Left lung (tissue), 10 donors: ENCODE results near the gene PSMC4. TPM values are rescaled to one million over a fixed set of nuclear protein-coding genes. Genes with fewer than 3 reads are reported as not detected.
A peak's percentile ranks its signal among the peaks of the same experiment; 100 is the strongest.

ENCODE experiments used
- ATAC-seq: fragments of 200-7000 bp; cut with Tn5 transposase; one replicate; pipeline ENCODE4 v1.9.1; 2020; ENCODE audit warnings: moderate library complexity
- DNase-seq, 4 donors: peaks; one replicate each; pipeline ENCODE4 v3.0.0-alpha.2; 2013 to 2020
- H3K27ac ChIP-seq, 2 donors: fragments of 200-600 bp; sonication (generic) in 1 of 2; one replicate each; pipeline versions ENCODE4 v1.5.0 to v1.8.0; 2020 to 2021
- H3K27me3 ChIP-seq, 2 donors: fragments of 200-600 bp; sonication (generic) in 1 of 2; one replicate each; pipeline versions ENCODE4 v1.5.0 to v1.8.0; 2020 to 2021
- H3K36me3 ChIP-seq, 2 donors: fragments of 200-600 bp; sonication (generic) in 1 of 2; one replicate each; pipeline versions ENCODE4 v1.5.0 to v1.8.0; 2020 to 2021
- H3K4me1 ChIP-seq, 2 donors: fragments of 200-600 bp; one replicate each; pipeline ENCODE4 v1.8.0; 2021
- H3K4me3 ChIP-seq, 2 donors: fragments of 200-600 bp; sonication (generic) in 1 of 2; one replicate each; pipeline versions ENCODE4 v1.5.0 to v1.8.0; 2020 to 2021; ENCODE audit warnings: mild to moderate bottlenecking in 1 of 2
- H3K9me3 ChIP-seq, 2 donors: fragments of 200-600 bp; sonication (generic) in 1 of 2; one replicate each; pipeline versions ENCODE4 v1.5.0 to v1.8.0; 2020 to 2021
- intact Hi-C, 2 donors: fragments of 100-400 bp; cut with DNase I; formaldehyde crosslinking; loops; one replicate each; pipeline versions ENCODE4 v1.11.2 to v1.14.2; 2022
- polyA plus RNA-seq, 6 donors: library from polyadenylated mRNA; unstranded; fragments of 120-200 nt; gene quantifications; one replicate each; pipeline ENCODE4 v1.2.1, GENCODE V29; 2013; ENCODE audit not compliant: insufficient read length in 6 of 6
- total RNA-seq, 2 donors: library from RNA; stranded (reverse); fragmentation: NEBNext Ultra II Directional; extraction: Animal tissue kit (Norgen Biotek cat#: 25700); gene quantifications; one replicate each; pipeline ENCODE4 v1.2.1, GENCODE V29; 2021
- TF ChIP-seq, protein P1 (sequence below), 2 donors: fragments of 200-600 bp; sonication (generic) in 1 of 2; IDR thresholded peaks; one replicate each; pipeline versions ENCODE4 v1.5.0 to v1.8.0; 2021; ENCODE audit warnings: antibody characterized with exemption in 2 of 2
- donor health status: DM: no; HTN: yes; CAD: no.
- donor health status: DM: no; HTN: no; CAD: no.

The PSMC4 gene
- total and polyA plus RNA-seq, 8 donors, result 52.3 to 94.9 (median 61.5) TPM

DNA sequence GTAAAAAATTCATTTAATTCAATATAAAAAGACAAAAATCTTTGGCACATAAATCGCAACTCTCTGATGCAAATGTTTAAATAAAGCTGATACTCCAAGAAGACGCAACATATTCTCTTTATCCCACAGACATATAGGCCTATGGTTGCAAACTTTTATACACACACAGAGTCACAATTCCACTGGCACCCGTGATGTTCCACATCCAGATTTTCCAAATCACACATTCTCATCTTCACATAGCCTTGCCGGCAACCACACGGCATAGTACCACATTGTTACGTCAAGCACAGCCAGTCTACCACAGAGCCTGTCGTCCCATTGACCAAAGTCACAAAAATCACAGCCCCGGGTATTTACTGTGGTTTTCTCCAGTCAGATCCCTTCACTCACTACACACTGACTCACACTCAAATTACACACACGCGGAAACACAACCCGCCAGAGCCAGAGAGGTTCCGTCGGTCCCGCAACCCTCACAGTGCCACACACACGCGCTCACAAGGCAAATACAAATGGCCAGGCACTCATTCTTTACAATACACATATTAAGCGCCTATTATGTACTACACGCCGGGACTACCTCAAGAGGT is 25.3 kb downstream of the PSMC4 start:
- H3K36me3 ChIP-seq, result no peaks in the 10 kb centered on the region
- intact Hi-C loops, result no loop called here
- H3K4me3 ChIP-seq, result peak overlapping the region; percentile 47 to 69
- H3K4me1 ChIP-seq, result peaks cover 12 to 13% of the 10 kb centered on the region in 2 donors
- TF ChIP-seq, protein P1, sequence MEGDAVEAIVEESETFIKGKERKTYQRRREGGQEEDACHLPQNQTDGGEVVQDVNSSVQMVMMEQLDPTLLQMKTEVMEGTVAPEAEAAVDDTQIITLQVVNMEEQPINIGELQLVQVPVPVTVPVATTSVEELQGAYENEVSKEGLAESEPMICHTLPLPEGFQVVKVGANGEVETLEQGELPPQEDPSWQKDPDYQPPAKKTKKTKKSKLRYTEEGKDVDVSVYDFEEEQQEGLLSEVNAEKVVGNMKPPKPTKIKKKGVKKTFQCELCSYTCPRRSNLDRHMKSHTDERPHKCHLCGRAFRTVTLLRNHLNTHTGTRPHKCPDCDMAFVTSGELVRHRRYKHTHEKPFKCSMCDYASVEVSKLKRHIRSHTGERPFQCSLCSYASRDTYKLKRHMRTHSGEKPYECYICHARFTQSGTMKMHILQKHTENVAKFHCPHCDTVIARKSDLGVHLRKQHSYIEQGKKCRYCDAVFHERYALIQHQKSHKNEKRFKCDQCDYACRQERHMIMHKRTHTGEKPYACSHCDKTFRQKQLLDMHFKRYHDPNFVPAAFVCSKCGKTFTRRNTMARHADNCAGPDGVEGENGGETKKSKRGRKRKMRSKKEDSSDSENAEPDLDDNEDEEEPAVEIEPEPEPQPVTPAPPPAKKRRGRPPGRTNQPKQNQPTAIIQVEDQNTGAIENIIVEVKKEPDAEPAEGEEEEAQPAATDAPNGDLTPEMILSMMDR (IDR thresholded peaks at IDR 0.05), result no peak
- DNase-seq (peak in 1 of 4 donors; percentile 26), ATAC-seq (peak; percentile 59)
- no peaks in the 10 kb centered on the region for H3K27me3 ChIP-seq
- H3K27ac ChIP-seq, result peak overlapping the region; percentile 82 to 84
- H3K9me3 ChIP-seq, result peaks cover 0 to 4% of the 10 kb centered on the region in 2 donors

DNA sequence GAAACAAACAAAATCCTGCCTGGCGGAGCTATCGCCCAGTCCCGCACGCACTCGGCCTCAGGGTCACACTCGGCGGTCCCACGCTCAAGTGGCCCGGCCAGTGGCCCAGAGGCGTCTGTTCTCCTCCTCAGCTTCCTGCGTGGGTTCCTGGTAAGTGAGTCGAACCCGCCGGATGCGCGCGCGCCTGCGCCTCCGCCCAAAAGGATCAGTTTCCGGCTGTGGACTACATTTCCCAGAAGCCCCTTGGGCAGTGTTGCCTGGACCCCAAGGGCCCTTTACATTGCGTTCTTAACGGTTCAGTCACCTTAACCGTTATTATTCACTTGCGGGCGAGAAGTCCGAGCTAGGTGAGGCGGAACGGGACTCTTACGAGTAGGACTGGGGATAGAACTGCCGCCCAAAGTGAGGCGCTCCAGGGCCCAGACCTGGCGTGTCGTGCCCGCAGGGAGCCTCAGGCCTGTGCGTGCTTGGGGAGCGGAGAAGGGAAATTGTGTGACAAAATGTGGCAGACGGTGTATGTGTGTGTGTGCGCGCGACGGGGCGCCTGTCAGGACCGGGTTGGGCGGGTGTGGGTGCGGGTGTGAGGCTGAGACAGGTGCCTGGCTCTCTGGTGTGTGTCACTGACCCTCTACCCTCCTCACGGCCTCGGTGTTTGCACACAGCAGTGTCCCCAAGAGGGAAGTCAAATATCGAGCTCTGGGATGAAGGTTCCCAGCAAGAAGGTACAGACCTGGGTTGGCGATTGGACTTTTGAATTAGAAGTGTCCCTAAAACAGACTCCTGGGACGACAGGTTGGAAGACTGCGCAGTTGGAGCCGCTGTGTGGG is 26.1 kb downstream of the PSMC4 start, which contains the start of gene ZNF546:
TSS of gene ZNF546 (plus strand) at position 250 of the 827 bp plus-strand sequence. CDS start 1,267 bp downstream, outside the sequence.
- H3K36me3 ChIP-seq, result no peaks in the 10 kb centered on the region
- TF ChIP-seq, protein P1 (IDR thresholded peaks at IDR 0.05), result no peak
- ATAC-seq, result peak; percentile 99
- intact Hi-C loops, result no loop called here
- DNase-seq, result peak; percentile 86 to 96 (median 94)
- H3K27me3 ChIP-seq, result no peaks in the 10 kb centered on the region
- peak within 1 kb of the TSS; percentile 47 to 69 for H3K4me3 ChIP-seq
- H3K4me1 ChIP-seq, result peaks cover 12 to 13% of the 10 kb centered on the region in 2 donors
- peak within 1 kb of the TSS; percentile 82 to 84 for H3K27ac ChIP-seq
- H3K9me3 ChIP-seq, result peaks cover 0 to 4% of the 10 kb centered on the region in 2 donors

DNA sequence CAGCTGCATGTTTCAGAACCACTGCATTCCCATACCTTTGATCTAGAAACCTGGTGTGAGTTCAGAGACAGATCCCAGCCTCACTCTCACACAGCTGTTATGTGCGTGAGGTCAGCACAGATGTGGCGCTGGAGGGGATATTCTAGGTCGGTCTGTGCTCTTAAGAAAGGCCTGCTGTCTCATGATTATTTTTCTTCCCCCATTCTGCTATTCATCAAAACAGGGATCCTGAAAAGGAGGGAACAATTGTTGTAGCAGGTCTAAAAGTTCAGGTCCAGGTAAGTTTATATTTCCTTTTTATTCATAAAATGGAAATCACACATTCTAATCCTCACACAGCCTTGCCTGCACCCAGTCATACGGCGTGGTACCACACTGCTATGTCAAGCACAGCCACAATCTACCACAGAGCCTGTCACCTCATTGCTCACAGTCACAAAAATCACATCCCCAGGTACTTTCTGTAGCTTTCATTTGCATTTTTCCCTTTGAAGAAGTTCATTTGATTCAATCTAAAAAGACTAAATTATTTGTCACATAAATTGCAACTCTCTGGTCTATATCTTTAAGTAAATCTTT is 26.8 kb downstream of the PSMC4 start:
- TF ChIP-seq, protein P1 (IDR thresholded peaks at IDR 0.05), result no peak
- Histone ChIP-seq H3K27me3 (no peaks in the 10 kb centered on the region), H3K9me3 (peaks cover 0 to 4% of the 10 kb centered on the region in 2 donors), H3K27ac (peak overlapping the region in 1 of 2 donors; percentile 82), H3K4me1 (peaks cover 12 to 13% of the 10 kb centered on the region in 2 donors), H3K4me3 (peak overlapping the region; percentile 47 to 69), H3K36me3 (no peaks in the 10 kb centered on the region)
- DNase-seq (no peak), ATAC-seq (peak; percentile 2)
- intact Hi-C loops, result no loop called here

DNA sequence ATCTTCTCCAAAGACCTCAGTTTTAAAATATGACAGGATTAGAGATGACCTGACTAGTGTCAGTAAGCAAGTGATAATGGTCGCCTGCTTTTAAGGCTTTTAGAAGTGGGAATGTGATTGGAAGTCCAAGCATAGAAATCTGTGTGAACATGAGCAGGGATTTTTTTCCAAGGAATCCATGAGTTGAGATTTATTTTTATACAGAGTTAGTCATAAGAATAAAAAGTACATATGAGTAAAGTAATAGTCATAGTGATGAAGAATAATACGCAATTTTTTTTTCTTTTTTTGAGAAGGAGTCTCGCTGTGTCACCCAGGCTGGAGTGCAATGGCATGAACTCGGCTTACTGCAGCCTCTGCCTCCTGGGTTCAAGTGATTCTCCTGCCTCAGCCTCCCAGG is 27.5 kb downstream of the PSMC4 start:
- DNase-seq (no peak), ATAC-seq (no peak)
- peaks cover 0 to 3% of the 10 kb centered on the region in 2 donors for H3K9me3 ChIP-seq
- H3K36me3 ChIP-seq, result no peaks in the 10 kb centered on the region
- no peaks in the 10 kb centered on the region for H3K27me3 ChIP-seq
- H3K4me3 ChIP-seq, result no peak overlapping the region
- intact Hi-C loops, result no loop called here
- TF ChIP-seq, protein P1 (IDR thresholded peaks at IDR 0.05), result no peak
- no peak overlapping the region for H3K27ac ChIP-seq
- H3K4me1 ChIP-seq, result peaks cover 12 to 13% of the 10 kb centered on the region in 2 donors
